Neutrophil (primary cell): Measurements from ENCODE around the gene GPR42.

Source experiments
- H3K27ac ChIP-seq: fragments of 200-600 bp; sonication (generic); 2 replicates; pipeline ENCODE4 v1.5.1; 2016; ENCODE audit warnings: mild to moderate bottlenecking, moderate library complexity
- H3K27me3 ChIP-seq: fragments of 200-600 bp; sonication (generic); 2 replicates; pipeline ENCODE4 v1.6.0; 2016; ENCODE audit warnings: mild to moderate bottlenecking
- H3K36me3 ChIP-seq: fragments of 200-600 bp; sonication (generic); 2 replicates; pipeline ENCODE4 v1.5.1; 2017
- H3K4me1 ChIP-seq, 2 experiments: fragments of 200-600 bp in 1 of 2; sonication (generic) in 1 of 2; 1 replicate in 1 of 2; 2 replicates in 1 of 2; pipeline versions ENCODE4 v1.5.1 to v1.6.1; 2013 to 2016; ENCODE audit warnings: low read depth in 1 of 2, low read length in 1 of 2, mild to moderate bottlenecking in 1 of 2, moderate library complexity in 1 of 2; ENCODE audit not compliant: control insufficient read depth in 1 of 2, insufficient read depth in 1 of 2
- H3K4me3 ChIP-seq, 2 experiments: fragments of 200-600 bp in 1 of 2; sonication (generic) in 1 of 2; 1 replicate in 1 of 2; 2 replicates in 1 of 2; pipeline ENCODE4 v1.5.1; 2013 to 2016; ENCODE audit warnings: low read depth in 1 of 2, low read length in 1 of 2, mild to moderate bottlenecking in 1 of 2, moderate library complexity in 1 of 2
- H3K9me3 ChIP-seq: fragments of 200-600 bp; sonication (generic); 2 replicates; pipeline ENCODE4 v1.5.1; 2016
- TF ChIP-seq, protein P1 (sequence below): fragments of 200-600 bp; sonication (generic); IDR thresholded peaks from 2 replicates; pipeline ENCODE4 v1.5.1; 2016; ENCODE audit warnings: antibody characterized with exemption

Gene GPR42

DNA sequence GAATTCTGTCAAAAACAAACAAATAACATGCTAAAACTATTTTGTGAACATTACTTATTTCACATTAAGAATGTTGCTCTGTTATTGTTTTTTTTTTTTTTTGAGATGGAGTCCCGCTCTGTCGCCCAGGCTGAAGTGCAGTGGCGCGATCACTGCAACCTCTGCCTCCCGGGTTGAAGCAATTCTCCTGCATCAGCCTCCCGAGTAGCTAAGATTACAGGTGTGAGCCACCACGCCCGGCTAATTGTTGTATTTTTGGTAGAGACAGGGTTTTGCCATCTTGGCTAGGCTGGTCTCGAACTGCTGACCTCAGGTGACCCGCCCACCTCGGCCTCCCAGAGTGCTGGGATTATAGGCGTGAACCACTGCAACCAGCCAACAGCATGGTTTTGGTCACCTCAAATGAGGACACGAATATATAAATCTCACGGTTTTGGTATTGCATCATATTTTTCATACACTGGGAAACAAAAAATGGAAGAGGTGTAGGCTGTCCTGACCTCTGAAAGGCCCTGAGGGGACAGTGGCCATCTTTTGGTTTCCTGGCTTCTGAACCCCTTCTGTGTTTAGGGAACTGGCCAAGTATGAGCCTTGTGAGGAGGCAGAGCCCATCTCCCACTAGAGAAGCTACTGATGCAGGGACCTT is 25.5 kb downstream of the GPR42 start:
- TF ChIP-seq, protein P1, sequence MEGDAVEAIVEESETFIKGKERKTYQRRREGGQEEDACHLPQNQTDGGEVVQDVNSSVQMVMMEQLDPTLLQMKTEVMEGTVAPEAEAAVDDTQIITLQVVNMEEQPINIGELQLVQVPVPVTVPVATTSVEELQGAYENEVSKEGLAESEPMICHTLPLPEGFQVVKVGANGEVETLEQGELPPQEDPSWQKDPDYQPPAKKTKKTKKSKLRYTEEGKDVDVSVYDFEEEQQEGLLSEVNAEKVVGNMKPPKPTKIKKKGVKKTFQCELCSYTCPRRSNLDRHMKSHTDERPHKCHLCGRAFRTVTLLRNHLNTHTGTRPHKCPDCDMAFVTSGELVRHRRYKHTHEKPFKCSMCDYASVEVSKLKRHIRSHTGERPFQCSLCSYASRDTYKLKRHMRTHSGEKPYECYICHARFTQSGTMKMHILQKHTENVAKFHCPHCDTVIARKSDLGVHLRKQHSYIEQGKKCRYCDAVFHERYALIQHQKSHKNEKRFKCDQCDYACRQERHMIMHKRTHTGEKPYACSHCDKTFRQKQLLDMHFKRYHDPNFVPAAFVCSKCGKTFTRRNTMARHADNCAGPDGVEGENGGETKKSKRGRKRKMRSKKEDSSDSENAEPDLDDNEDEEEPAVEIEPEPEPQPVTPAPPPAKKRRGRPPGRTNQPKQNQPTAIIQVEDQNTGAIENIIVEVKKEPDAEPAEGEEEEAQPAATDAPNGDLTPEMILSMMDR, result no peak
- H3K4me3 ChIP-seq, result no peak overlapping the region
- no peaks in the 10 kb centered on the region for H3K4me1 ChIP-seq
- no peaks in the 10 kb centered on the region for H3K27me3 ChIP-seq
- no peak overlapping the region for H3K27ac ChIP-seq
- H3K9me3 ChIP-seq, result no peaks in the 10 kb centered on the region
- H3K36me3 ChIP-seq, result no peaks in the 10 kb centered on the region

DNA sequence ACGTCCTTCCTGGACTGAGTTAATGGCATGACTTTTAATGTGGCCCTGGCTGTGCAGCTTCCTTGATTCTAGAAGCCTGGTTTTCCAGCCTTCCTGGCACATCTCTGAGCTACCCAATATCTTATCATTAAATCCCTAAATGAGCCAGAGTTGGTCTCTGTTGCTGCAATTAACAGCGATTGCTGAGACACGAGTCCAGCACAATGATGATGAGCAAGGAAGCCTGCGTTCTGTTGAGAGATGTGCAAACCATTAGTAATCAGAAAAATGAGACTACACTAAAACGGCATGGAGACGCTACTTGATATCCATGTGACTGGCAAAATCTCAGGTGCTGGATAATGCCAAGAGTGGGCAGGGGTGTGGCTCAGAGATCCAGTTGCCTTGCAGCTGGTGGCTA is 26.2 kb downstream of the GPR42 start:
- Histone ChIP-seq H3K4me1 (no peaks in the 10 kb centered on the region), H3K36me3 (no peaks in the 10 kb centered on the region), H3K4me3 (no peak overlapping the region), H3K27me3 (no peaks in the 10 kb centered on the region), H3K27ac (no peak overlapping the region), H3K9me3 (no peaks in the 10 kb centered on the region)
- TF ChIP-seq, protein P1, result no peak

DNA sequence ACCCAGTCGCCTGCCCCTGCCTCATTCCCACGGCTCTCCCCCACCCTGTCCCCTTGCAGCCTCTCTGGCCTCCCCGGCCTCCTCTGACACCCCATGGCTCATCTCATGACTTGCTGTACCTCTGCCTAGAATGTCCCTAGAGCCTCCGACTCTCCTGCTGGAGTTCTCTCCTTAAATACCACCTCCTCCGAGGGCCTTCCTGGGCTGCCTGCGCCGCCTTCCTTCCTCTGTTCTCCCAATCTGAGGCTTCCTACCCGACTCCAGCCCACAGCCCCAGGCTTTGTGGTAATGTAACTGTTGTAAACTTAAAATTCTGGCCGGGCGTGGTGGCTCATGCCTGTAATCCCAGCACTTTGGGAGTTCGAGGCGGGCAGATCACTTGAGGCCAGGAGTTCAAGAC is 27.7 kb downstream of the GPR42 start:
- H3K27me3 ChIP-seq, result no peaks in the 10 kb centered on the region
- no peaks in the 10 kb centered on the region for H3K36me3 ChIP-seq
- TF ChIP-seq, protein P1, result no peak
- H3K9me3 ChIP-seq, result no peaks in the 10 kb centered on the region
- H3K4me1 ChIP-seq, result no peaks in the 10 kb centered on the region
- no peak overlapping the region for H3K27ac ChIP-seq
- H3K4me3 ChIP-seq, result no peak overlapping the region

DNA sequence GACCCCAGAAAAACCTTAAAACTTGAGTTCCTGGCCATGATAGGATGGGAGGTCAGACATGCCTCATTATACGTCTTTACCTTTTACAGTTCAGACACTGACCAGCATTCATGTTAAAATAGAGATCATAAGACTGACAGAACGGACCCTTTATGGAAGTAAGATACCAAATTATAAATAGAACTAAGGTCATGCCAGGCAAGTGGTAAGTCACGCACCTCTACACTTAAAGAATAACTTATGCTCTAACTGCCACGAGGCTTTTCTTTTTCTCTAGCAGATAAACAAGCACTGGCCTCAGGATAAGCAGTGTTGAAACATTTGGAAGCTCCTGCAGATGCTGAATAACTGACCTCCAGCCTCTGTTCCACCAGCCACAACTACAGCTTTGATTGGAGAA is 28.4 kb downstream of the GPR42 start:
- TF ChIP-seq, protein P1, result no peak
- H3K27ac ChIP-seq, result no peak overlapping the region
- H3K4me1 ChIP-seq, result no peaks in the 10 kb centered on the region

DNA sequence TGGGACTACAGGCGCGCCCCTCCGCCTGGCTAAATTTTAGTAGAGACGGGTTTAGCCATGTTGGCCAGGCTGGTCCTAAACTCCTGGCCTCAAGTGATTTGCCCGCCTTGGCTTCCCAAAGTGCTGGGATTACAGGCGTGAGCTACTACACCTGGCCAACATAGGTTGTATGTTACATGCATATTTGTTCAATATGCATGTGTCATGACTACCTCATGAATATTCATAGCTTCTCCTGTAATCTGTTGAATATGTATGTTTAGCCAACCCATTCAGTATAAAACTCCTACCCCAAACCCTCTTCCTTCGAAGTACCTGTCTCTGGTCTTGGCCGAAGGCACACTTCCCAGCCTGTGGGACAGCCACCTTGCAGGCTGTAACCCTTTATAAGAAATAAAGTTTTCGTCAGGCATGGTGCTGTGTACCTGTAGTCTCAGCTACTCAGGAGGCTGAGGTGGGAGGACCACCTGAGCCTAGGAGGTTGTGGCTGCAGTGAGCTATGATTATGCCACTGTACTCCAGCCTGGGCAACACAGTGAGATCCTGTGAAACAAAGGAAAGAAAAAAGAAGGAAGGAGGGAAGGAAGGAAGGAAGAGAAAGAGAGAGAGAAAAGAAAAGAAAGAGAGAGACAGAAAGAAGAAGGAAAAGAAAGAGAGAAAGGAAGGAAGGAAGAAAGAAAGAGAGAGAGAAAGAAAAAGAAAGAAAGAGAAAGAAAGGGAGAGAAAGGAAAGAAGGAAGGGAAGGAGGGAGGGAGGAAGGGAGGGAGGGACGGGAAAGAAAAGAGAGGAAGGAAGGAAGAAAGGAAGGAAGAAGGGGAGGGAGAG is 29.3 kb downstream of the GPR42 start:
- H3K4me1 ChIP-seq, result no peaks in the 10 kb centered on the region
- no peak overlapping the region for H3K4me3 ChIP-seq
- TF ChIP-seq, protein P1, result no peak
- H3K27ac ChIP-seq, result no peak overlapping the region
- no peaks in the 10 kb centered on the region for H3K36me3 ChIP-seq
- H3K9me3 ChIP-seq, result no peaks in the 10 kb centered on the region
- no peaks in the 10 kb centered on the region for H3K27me3 ChIP-seq

More for the DNA sequence above, 28.4 kb downstream of the GPR42 start:
- Histone ChIP-seq H3K4me3 (no peak overlapping the region), H3K9me3 (no peaks in the 10 kb centered on the region), H3K36me3 (no peaks in the 10 kb centered on the region), H3K27me3 (no peaks in the 10 kb centered on the region)
